Activated CD4-positive, alpha-beta T cell treated with anti-CD3 and anti-CD28 coated beads for 48 hours (primary cell): ENCODE measurements around the gene COG7.
"Not testable (repeated sequence)": the region's sequence is repeated elsewhere in the genome, so short reads cannot be mapped to it uniquely, and the experiment has no call there.

Experiments used
- DNase-seq: peaks from one replicate; pipeline ENCODE4 v3.0.0-alpha.2; 2020

Gene COG7

DNA sequence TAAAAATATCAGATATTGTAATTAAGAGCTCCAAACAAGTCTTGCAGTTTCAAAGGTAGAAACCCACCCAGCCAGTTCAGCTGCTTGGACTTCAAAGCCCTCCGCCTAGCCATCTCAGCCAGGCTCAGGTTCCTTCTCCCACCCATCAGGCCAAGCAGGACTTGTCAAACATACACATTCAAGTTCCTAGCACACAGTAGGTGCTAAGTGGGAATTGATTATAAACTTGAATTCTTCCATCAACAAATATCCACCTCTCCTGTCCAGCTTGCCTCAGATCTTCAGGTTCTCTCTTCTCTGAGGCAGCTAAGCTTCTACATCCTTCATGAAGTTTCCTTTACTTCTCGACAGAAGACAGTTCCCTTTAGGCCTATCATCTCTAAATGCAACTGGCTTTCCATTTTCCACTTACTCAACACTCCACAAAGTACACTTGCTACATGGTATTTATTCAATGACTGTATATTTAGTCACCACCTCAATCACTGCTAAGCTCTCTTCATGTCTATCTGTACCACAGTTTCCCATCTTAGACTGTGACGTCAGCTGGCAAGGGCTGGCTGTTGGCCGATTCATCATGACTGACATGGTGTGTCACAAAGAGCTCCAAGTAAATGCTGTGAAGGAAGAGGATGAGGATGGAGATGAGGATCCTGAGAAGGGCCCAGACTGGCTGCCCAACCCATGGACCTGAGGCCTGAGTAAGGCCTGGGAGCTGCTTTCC is 13.3 kb upstream of the COG7 start:
- DNase-seq: no peak

DNA sequence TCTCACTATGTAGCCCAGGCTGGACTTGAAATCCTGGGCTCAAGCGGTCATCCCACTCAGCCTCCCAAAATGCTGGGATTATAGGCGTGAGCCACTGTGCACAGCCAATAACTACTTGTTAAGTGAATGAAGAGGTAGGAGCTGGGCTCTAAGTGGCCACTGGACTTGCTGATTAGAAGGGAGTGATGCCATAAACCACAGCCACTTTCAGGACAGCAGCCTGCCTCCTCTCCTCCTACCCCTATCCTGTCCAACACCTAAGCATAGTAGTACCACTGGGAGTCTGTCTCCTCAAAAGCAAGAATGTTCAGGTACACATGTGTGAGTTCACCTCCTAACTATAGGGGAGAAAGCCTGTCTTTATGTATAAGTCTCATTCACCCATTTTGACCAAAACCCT is 12.2 kb upstream of the COG7 start:
- no peak for DNase-seq

DNA sequence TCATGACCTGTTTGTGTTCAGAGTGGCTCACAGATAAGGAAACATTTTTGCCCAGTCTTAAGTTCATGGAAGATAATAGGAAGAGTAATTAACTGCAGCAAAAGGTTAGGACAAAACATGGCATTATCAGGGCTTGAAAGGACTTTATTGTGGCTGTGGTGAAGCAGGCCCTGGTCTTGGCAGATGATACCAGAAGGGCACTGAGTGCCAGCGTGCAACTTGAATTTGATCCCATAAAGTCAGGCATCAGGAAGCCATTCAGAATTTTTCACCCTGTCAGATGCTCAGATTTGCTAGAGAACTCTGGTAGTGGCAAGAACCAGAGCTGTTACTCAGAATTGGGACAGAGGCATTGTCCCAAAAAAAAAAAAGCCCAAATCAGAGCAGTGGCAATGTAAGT is 11.2 kb upstream of the COG7 start:
- no peak for DNase-seq

DNA sequence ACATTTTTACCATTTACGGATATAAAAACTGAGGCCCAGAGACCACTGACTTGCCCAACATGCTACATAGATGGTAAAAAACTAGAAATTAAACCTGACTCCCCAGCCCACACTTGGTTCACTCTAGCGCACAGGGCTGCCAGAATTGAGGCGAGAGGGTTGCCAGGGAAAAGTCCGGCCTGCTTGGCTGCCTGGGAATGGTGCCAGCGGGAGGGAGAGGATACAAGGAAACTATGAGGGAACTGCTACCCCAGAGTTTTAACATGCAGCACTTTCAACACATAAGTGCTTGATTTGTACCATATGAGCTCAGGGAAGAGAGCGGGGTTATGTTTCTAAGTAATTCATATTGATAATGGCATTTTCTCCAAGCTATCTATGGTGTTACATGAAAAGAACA is 10.0 kb upstream of the COG7 start:
- not testable (repeated sequence) for DNase-seq

DNA sequence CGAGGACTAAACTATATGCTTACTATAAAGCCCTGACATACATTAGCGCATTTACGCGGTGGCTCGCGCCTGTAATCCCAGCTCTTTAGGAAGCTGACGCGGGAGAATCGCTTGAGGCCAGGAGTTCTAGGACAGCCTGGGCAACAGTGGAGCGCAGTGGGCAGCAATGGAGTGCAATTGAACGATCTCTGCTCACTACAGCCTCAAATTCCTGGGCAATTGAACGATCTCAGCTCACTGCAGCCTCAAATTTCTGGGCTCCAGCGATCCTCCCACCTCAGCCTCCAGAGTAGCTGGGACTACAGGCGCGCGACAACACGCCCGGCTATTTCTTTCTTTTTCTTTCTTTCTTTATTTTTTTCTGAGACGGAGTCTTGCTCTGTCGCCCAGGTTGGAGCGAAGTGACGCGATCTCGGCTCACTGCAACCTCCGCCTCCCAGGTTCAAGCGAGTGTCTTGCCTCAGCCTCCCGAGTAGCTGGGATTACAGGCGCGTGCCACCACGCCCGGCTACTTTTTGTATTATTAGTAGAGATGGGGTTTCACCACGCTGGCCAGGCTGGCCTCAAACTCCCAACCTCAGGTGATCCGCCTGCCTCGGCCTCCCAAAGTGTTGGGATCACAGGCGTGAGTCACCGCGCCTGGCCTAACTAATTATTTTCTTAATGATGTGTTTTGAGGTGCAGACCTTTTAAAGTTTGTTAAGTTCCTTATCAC is 506 bp upstream of the COG7 start:
- DNase-seq: no peak

DNA sequence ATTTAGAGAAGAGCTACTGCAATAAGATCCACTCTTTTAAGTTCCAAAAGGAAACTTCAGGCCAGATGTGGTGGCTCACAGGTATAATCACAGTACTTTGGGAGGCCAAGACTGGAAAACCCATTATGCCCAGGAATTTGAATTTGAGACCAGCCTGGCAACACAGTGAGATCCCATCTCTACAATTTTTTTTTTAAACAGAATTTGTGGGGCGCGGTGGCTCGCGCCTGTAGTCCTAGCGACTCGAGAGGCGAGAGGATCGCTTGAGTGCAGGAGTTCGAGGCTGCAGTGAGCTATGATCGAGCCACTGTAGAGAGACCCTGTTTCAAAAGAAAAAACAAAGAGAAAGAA is 793 bp downstream of the COG7 start:
- no peak for DNase-seq

DNA sequence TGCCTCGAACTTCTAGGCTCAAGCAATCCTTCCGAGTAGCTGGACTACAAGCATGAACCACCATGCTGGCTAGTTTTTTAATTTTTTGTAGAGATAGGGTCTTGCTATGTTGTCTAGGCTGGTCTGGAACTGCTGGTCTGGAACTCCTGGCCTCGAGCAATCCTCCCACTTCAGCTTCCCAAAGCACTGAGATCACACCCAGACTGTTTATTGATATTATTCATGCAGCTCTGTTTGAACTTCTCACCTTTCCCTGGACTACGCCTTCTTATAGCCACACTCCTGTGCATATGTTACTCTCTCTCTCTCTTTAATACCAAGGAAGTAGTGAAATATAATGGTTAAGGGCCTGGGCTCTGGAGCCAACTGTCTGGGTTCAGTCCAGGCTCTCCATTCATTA is 4.6 kb downstream of the COG7 start:
- DNase-seq: no peak

DNA sequence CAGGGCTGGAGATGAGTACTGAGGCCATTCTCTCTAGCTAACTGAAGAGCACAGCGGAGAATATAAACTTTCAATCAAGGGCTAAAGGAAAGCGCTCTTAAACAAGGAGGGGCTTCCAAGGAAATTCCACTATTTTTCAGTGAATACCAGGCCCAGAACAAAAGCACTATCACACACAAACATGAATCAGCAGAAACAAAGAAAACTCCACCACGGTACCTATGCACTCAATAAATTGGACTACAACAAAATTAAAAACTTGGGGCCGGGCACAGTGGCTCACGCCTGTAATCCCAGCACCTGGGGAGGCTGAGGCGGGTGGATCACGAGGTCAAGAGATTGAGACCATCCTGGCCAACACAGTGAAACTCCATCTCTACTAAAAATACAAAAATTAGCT is 15.4 kb downstream of the COG7 start:
- DNase-seq: not testable (repeated sequence)

DNA sequence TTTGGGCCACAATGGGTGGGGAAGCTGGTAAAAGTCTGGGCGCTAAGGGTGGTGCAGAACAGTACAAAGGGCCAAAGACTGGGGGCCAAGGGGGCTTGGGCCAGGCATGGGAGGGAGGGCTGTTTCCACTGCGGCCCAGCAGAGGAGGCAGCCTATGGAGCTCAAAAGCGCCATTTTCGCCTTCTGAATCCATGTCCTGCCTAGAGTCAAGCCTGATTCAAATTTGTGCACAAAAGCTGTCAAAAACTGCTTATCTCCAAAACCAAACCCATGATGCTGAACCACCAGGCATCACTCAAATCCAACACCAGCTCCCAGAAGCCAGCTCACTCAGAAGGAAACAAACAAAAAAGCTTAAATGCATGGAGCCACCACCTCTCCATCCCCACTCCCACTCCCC is 16.0 kb downstream of the COG7 start:
- no peak for DNase-seq

DNA sequence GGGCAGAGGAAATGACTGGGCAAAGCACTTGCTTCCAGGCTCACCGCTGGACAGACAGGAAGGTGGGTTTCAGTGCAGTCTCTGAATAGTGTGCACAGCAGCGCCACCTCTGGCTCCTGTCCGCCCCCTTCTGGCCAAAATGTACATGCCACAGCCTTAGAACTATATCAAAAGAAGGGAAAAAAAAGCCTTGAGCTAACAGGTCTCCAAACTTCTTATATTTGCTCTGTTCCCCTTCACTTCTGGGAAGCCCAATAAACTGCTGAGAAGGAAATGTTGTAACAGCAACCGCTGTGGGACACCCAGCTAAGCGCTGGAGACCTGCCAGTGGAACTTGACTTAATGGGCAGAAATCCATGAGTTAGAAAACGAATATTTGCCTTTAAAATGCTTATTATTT is 17.5 kb downstream of the COG7 start:
- DNase-seq: peak; percentile 77

DNA sequence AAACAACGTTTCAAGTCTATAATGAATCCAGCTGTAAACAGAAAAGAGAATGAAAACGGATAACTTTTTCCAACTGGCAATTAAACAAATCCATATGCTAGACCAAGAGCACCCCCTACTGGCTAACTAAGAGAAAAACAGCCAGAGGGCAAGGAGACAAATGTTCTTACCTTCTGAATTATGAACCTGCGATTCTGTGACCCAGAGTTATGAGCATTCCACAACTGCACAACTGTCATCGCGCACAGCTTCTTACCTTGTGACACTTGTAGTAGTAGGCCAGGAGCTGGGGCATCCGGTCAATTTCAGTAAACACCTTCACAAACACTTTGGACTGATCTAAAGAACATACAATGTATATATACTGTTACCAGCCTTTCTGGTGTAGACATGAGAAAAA is 18.6 kb downstream of the COG7 start:
- DNase-seq: no peak

DNA sequence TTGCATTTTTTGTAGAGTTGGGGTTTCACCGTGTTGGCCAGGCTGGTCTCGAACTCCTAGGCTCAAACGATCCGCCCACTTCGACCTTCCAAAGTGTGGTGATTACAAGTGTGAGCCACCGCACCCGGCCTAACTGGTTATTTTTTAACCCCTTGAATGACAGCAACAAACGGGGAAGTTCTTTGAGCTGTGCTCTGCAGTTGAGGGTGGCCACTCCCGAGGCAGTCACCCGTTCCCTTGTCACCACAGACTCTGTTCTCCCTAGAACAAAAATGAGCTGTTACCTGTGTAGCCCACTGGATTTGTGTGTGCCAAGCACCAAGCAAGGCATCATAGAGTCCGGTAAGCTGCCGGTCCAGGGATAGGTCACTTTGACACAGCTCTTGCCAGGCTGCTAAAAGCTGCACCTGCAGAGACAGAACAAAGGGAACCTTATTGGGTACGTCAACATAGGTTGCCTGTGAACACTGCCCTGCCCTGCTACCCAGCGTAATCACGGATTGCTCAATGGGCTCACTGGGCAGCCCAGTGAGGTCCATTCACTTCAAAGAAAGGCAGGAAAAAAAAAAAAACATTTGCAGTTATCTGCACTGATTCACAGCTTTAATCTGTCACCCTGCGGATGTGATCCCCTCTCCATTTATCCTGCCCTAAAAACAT is 19.6 kb downstream of the COG7 start:
- no peak for DNase-seq

DNA sequence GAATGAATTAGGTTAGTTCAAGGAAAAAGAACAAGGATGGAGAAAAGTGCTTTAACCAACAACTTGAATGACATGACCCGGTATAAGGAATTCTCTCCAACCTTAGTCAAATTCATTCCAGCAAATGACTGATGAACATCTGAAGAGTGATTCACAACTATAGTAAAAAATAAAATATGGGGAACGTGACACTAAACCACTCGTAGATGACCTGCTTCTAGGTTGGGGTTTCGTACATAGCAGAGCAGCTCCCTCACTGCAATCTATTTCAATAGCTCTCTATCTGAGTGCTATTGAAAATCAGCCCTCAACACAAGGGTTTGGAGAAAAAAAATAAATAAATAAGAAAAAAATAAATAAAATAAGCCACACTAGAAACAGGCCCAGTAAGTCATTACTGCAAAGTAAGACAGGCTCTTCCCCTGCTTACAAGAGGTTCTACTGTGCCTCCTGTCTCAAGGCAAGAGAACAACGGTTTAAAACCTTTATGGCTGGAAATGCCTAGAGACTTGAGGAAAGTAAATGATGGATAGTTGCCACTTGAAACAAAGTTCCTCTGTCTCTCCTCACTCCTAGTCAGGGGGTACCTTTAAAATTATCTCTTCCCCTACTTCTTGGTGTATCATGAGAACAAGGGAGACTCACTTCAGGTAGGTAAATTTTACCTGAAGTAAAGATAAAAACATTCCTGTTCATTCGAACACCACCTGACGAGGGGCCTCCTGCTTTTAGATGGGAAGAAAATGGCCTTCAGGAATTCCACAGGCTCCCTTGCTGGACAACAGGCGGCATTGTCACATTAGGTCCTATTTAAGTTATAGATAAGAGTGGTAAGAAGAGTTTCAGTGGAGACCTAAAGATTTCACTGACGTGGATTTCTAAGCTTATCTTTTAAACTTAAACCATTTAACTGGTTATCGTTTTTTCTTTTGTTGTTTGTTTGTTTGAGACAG is 20.5 kb downstream of the COG7 start:
- no peak for DNase-seq

DNA sequence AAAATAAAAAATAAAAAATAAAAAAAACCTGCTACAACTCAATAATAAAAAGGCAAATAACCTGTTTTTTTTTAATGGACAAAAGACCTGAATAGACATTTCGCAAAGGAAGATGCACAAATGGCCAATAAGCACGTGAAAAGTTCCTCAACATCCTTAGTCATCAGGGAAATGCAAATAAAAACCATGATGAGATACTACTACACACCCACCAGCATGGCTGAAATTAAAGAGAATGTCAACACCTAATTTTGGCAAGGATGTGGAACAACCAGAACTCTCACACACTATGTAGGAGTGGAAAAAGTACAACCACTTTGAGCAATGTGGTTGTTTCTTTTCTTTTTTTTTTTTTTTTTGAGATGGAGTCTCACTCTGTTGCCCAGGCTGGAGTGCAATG is 24.6 kb downstream of the COG7 start:
- no peak for DNase-seq

DNA sequence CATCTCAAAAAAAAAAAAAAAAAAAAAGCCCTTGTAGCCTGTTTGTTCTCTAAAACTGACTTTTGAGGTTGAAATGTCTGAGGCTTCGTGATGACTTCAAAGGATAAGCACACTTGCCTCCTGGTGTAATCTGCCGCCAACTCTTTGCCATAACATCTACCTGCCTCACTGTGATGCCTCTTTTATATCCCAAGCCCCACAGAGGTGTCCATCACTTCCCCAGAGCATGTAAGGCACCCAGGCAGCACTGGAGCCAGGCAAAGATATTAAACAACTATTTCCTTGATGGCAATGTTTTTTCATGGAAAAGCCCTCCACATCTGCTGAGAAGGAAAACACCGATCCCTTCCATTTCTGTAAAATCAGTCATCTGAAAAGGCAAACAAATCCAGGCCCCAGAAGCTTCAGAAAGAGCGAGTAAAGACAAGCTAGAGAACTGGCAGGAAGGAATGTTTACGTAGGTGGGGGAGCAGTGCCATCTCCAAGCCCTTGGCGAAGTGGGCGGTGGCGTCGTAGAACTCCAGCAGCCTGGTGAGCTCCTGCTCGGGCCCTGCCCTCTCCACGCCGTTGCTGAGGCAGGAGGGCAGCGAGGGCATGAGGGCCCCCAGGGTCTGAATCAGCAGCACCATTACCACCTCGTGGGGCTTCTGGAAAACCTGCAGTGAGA is 28.6 kb downstream of the COG7 start:
- no peak for DNase-seq

DNA sequence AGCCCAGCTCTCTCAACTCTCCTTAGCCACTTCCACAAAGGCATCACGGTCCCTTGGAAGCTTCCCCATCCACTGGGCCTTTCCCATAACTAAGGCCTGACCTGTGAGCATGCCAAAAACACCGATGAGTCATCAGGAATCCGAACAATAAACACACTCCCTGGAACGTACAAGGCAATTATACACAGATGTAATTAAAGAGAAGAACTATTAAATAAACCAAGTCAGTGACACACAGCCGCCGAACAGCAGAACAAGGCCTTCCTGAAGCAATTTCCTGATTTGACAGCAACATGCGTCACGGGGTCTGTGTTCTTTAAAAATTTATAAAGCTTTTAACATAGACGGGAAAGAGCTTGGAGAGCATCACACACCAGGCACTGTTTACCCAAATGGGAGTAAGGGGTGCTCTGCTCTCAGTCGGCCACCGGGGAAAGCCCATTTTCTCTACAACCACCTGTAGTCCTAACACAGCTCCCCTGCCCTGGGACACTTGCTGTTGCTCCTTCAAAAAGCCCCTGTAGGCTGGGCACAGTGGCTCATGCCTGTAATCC is 29.4 kb downstream of the COG7 start:
- DNase-seq: no peak

DNA sequence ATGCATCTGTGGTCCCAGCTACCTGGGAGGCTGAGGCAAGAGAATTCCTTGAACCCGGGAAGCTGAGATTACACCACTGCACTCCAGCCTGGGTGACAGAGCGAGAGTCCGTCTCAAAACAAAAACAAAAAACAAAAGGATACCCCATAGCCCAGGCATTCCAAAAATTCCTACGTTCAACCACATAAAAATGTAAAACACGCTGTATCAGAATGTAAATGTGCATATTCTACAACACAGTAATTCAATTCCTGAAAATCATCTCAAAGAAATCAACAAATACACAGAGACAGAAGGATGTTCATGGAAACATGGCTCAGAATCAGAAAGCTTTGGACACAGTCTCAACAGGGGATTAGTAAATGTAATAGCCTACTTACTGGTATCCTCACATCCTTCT is 33.0 kb downstream of the COG7 start:
- no peak for DNase-seq

DNA sequence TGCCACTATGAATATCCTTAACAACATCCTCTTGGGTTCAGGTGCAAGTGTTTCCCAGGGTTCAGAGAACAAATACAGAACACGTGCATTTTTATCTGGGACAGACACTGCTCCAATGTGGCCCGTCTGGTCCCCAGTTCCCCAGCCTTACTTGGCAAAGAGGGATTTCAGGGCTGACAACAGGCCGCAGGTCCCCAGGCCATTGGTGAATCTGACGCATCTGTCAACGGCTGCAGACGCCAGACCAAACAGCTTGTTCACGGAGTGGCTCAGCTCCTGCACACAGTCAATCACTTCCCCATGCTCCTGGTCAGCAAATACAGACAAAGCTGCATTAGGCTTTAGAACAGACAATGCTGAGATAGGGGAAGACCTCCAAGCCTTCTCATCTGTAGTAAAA is 36.2 kb downstream of the COG7 start:
- DNase-seq: no peak

DNA sequence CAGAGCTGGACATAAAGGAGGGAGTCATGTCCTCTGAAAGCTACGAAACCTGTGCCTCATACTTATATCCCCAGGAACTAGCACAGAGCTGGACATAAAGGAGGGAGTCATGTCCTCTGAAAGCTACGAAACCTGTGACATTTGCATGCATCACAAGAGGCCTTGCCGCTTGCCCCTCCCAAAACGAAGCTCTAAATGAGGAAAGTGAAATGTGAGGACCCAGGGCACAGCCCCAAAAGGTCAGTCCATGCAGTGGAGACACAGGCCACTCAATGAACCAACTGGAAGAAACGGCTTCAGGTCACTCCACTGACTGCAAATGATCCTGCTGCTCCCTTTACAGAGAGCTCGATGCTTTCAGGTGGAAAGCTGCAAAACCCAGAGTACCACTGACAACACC is 38.3 kb downstream of the COG7 start:
- no peak for DNase-seq

DNA sequence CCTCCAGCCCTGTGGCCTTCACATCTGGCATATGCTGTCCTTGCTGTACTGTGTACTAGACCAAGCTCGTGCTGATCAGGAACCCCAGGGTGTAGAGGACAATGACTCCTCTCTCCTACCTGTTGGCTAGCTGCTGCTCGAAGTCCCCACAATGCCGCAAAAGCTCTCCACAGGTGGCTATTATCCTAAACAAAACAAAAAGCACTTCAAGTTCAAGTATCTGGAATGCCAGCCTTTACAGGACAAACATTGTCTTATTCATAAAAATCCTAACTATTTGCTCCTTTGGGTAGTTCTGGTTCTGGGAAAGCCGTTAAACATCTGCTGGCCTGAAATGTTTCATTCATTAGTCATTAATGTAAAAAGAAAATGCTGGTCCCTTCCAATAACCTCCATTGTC is 42.8 kb downstream of the COG7 start:
- DNase-seq: no peak

DNA sequence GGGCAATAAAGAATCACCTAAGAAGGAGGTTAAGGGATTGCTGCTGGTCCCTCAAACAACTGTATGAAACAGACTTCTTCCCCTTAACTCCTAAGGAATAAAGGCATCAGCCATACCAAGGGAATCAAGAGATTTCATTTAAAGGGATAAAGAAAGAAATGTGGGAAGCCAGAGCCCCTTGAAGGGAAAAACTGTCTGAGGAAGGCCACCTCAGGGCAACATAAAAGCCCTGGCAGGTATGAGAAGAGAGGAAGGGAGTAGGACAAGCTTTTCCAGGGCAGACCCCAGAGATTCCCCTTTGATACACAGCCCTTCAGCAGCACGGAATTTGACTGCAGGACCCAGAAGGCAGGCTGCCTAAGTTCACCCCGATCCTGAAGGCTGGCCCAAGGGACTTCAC is 43.5 kb downstream of the COG7 start:
- no peak for DNase-seq

DNA sequence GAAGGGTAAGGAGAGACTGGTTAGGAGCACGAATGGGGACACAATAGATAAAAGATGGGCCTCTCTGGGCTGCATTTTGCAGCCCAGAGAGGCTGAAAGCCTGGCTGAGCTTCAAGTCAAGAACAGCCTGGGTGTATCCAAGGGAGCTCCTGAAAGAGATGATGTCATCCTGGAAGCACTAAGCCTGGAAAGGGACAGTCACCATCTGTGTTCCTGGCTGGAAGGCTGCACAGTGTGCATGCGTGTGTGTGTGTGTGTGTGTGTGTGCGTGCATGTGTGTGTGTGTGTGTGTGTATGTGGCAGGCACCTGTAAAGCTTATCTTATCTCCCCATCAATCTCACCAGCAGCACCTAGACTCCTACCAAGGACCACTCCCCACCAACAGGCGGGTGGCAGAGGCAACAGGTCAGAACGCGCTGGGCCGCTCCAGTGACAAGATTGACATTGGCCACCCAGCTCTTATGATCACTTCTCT is 44.1 kb downstream of the COG7 start:
- DNase-seq: no peak
